Measurements from ENCODE around the gene SURF4. TPM values are rescaled to one million over a fixed set of nuclear protein-coding genes. Genes with fewer than 3 reads are reported as not detected.

Gene SURF4
- total RNA-seq, 1 experiment from 2014 or later = 134 TPM

DNA sequence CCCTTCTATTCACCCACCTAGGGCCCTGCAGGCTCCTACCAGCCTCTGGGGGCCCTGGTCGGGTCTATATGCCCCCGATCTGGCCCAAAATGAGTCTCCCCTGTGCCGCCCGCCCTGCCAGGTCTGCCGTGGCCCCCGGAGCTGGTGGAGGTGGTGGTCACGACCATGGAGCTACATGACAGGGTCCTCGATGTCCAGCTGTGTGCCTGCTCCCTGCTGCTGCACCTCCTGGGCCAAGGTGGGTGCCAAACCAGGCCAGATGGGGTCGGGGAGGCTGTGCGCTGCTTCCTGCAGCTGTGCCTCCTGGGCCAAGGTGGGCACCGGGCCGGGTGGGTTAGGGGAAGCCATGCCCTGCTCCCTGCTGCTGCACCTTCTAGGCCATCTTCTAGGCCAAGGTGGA lies 24.4 kb upstream of the SURF4 start (continued):
- TF ChIP-seq CTCF (IDR thresholded peaks at IDR 0.05 in 2 of 3, conservative IDR thresholded peaks at IDR 0.05 in 1 of 3; ENCODE audit: borderline replicate concordance in 1 of 3, insufficient read depth in 1 of 3, low read depth in 2 of 3, low read length in 2 of 3) (no peak), TCF7L2 (IDR thresholded peaks at IDR 0.05; ENCODE audit: borderline replicate concordance, extremely low read depth, insufficient read depth, insufficient read length) (no peak), FOSL1 (IDR thresholded peaks at IDR 0.05; ENCODE audit: low read depth) (no peak), ELF1 (IDR thresholded peaks at IDR 0.05; ENCODE audit: borderline replicate concordance, low read depth) (no peak)

GRCh38 chr9:133397895-133398294 lies 22.0 kb upstream of the SURF4 start:
- H3K9me3 ChIP-seq (ENCODE audit: control insufficient read depth in 1 of 2, insufficient read depth in 1 of 2, low read depth in 1 of 2, low read length in 2 of 2) = no peaks in the 10 kb centered on the region
- H2AFZ ChIP-seq (ENCODE audit: low read depth, low read length, poor library complexity, severe bottlenecking) = no peak overlapping the region
- no peak overlapping the region for H3K4me2 ChIP-seq (ENCODE audit: low read length)
- ATAC-seq (no peak), DNase-seq (ENCODE audit: low read depth, low spot score) (no peak)
- H3K9me2 ChIP-seq (ENCODE audit: insufficient read depth) = no peaks in the 10 kb centered on the region
- CTCF ChIA-PET = interaction anchor here (1.4 kb wide), 1 partner anchor 81 kb away, joined by 3 read pairs; the partner anchor contains the start of gene SLC2A6
- no peaks in the 10 kb centered on the region for H3K79me2 ChIP-seq (ENCODE audit: insufficient read depth, low read length)
- H4K20me1 ChIP-seq (ENCODE audit: insufficient read depth) = no peaks in the 10 kb centered on the region
- intact Hi-C loops (cut with micrococcal nuclease) = no loop called here
- 0 out of 2 replicates have a peak, but pooled peaks cover 2% of the 10 kb centered on the region for H3K27me3 ChIP-seq (ENCODE audit: insufficient read depth, low read length)
- H3K27ac ChIP-seq (ENCODE audit: low read depth, low read length) = no peak overlapping the region
- RAD21 ChIA-PET (ENCODE audit: low non-redundant PET in 1 of 2, low total read pairs in 2 of 2, uncharacterized antibody in 2 of 2, unreplicated experiment in 2 of 2) = no interaction called here
- H3K4me1 ChIP-seq (ENCODE audit: control insufficient read depth in 1 of 2, insufficient read depth in 2 of 2, low read length in 2 of 2) = no peaks in the 10 kb centered on the region
- no peak overlapping the region for H3K9ac ChIP-seq (ENCODE audit: low read length)
- no peaks in the 10 kb centered on the region for H3K36me3 ChIP-seq (ENCODE audit: control insufficient read depth in 1 of 2, insufficient read depth in 2 of 2, low read length in 2 of 2)
- POLR2A ChIA-PET = no interaction called here
- BruUV-seq (replicated peaks) = no TSS peak
- H3K4me3 ChIP-seq (replicated peaks in 1 of 2; ENCODE audit: low read depth in 1 of 2, low read length in 2 of 2) = no peak overlapping the region
- TF ChIP-seq CEBPB (IDR thresholded peaks at IDR 0.05; ENCODE audit: low read depth) = no peak
- no peak for TF ChIP-seq SIN3A (IDR thresholded peaks at IDR 0.05; ENCODE audit: low read depth)
- no peak for TF ChIP-seq EZH2 (IDR thresholded peaks at IDR 0.05)
- TF ChIP-seq TCF7L2 (IDR thresholded peaks at IDR 0.05; ENCODE audit: borderline replicate concordance, extremely low read depth, insufficient read depth, insufficient read length) = no peak
- TF ChIP-seq, protein P1, sequence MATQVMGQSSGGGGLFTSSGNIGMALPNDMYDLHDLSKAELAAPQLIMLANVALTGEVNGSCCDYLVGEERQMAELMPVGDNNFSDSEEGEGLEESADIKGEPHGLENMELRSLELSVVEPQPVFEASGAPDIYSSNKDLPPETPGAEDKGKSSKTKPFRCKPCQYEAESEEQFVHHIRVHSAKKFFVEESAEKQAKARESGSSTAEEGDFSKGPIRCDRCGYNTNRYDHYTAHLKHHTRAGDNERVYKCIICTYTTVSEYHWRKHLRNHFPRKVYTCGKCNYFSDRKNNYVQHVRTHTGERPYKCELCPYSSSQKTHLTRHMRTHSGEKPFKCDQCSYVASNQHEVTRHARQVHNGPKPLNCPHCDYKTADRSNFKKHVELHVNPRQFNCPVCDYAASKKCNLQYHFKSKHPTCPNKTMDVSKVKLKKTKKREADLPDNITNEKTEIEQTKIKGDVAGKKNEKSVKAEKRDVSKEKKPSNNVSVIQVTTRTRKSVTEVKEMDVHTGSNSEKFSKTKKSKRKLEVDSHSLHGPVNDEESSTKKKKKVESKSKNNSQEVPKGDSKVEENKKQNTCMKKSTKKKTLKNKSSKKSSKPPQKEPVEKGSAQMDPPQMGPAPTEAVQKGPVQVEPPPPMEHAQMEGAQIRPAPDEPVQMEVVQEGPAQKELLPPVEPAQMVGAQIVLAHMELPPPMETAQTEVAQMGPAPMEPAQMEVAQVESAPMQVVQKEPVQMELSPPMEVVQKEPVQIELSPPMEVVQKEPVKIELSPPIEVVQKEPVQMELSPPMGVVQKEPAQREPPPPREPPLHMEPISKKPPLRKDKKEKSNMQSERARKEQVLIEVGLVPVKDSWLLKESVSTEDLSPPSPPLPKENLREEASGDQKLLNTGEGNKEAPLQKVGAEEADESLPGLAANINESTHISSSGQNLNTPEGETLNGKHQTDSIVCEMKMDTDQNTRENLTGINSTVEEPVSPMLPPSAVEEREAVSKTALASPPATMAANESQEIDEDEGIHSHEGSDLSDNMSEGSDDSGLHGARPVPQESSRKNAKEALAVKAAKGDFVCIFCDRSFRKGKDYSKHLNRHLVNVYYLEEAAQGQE (IDR thresholded peaks at IDR 0.05; ENCODE audit: low read depth) = no peak
- TF ChIP-seq ELF1 (IDR thresholded peaks at IDR 0.05; ENCODE audit: borderline replicate concordance, low read depth) = no peak
- no peak for TF ChIP-seq ZNF274 (IDR thresholded peaks at IDR 0.05; ENCODE audit: low read depth, low read length)
- no peak for TF ChIP-seq POLR2AphosphoS5 (IDR thresholded peaks at IDR 0.05; ENCODE audit: low read depth, low read length)
- TF ChIP-seq ZBTB33 (IDR thresholded peaks at IDR 0.05; ENCODE audit: extremely low read depth, insufficient replicate concordance, low read length) = no peak
- no peak for TF ChIP-seq CBX3 (IDR thresholded peaks at IDR 0.05; ENCODE audit: low read depth)
- no peak for TF ChIP-seq EGR1 (IDR thresholded peaks at IDR 0.05; ENCODE audit: low read depth)
- TF ChIP-seq RAD21 (IDR thresholded peaks at IDR 0.05; ENCODE audit: low read depth) = no peak
- TF ChIP-seq SP1 (IDR thresholded peaks at IDR 0.05; ENCODE audit: low read depth) = no peak
- TF ChIP-seq ZFX (IDR thresholded peaks at IDR 0.05) = no peak
- no peak for TF ChIP-seq EZH2phosphoT487 (IDR thresholded peaks at IDR 0.05; ENCODE audit: borderline replicate concordance)
- TF ChIP-seq POLR2A (IDR thresholded peaks at IDR 0.05; ENCODE audit: borderline replicate concordance, extremely low read depth, insufficient read depth, insufficient read length) = no peak
- TF ChIP-seq JUND (IDR thresholded peaks at IDR 0.05) = no peak
- no peak for TF ChIP-seq SRF (IDR thresholded peaks at IDR 0.05; ENCODE audit: low read depth)

Measured in HCT116 (cell line).